ENCODE data around the gene PGC. TPM values are rescaled to one million over a fixed set of nuclear protein-coding genes. Genes with fewer than 3 reads are reported as not detected.

The PGC gene
- total and polyA plus RNA-seq, 2 of the 8 experiments (the other 6 are each of a cell fraction or from before 2014, with no cell fraction given) = 0.09 TPM; not detected in 1

DNA sequence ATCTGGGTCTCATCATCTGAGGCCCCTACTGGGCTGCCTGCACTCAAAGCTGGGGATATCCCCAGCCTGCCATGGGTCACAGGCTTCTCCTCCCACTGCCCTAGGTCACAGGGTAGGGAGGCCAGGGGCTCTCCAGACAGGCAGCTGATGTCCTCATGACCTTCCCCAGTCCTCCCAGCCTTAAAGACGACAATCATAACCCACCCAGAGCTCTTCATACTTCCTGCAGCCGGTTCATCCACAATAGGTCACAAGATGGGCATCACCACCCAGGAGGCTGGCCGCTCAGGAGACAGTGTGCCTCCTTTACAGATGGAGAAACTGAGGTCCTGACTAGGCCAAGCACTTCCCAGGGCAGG, 27.0 kb downstream of the PGC start:
- no peak overlapping the region for H3K56ac ChIP-seq (replicated peaks; ENCODE audit: insufficient read length, low read depth, low read length)
- H3K9me3 ChIP-seq (ENCODE audit: insufficient read depth in 2 of 2, low read depth in 1 of 2, low read length in 1 of 2) = no peaks in the 10 kb centered on the region
- no peak overlapping the region for H2BK20ac ChIP-seq (ENCODE audit: low read length)
- no peak overlapping the region for H2AFZ ChIP-seq (ENCODE audit: low read length)
- H3K4me2 ChIP-seq (ENCODE audit: insufficient read depth in 1 of 2, low read depth in 2 of 2, low read length in 2 of 2) = no peak overlapping the region
- peaks cover 0 to 10% (median 5%) of the 10 kb centered on the region in 4 experiments; a peak in 4 of 7 replicates for H3K4me1 ChIP-seq (replicated peaks in 1 of 4; ENCODE audit: control insufficient read depth in 3 of 4, insufficient read depth in 4 of 4, low read length in 3 of 4)
- no peaks in the 10 kb centered on the region; a peak in 1 of 7 replicates for H3K27me3 ChIP-seq (replicated peaks in 1 of 4; ENCODE audit: control insufficient read depth in 3 of 4, extremely low read depth in 1 of 4, insufficient read depth in 3 of 4, low read length in 3 of 4)
- H2BK15ac ChIP-seq (ENCODE audit: low read length) = no peak overlapping the region
- H2BK12ac ChIP-seq (ENCODE audit: low read depth, low read length) = no peak overlapping the region
- WGBS, 2 experiments (ENCODE audit: extremely low coverage in 1 of 2, insufficient coverage in 1 of 2, insufficient read length in 1 of 2, insufficient replicate concordance in 2 of 2, low coverage in 1 of 2, low lambda C conversion rate in 2 of 2, missing lambda C conversion rate in 1 of 2) = 84% methylated on average over 3 of the region's 3 CpGs; no CpG with 5 or more reads in 1 of the 2 experiments
- no peak overlapping the region for H3K18ac ChIP-seq (ENCODE audit: extremely low read depth, low read length)
- POLR2A ChIA-PET (ENCODE audit: partially characterized antibody) = interaction anchor here (1.2 kb wide), 1 partner anchor 66 kb away, joined by 3 read pairs; no protein-coding TSS in a partner anchor
- H3K79me2 ChIP-seq (ENCODE audit: control insufficient read depth in 1 of 2, insufficient read depth in 2 of 2, low read length in 2 of 2) = no peaks in the 10 kb centered on the region
- no peak overlapping the region for H3K27ac ChIP-seq (ENCODE audit: low read depth, low read length)
- no peak overlapping the region for H3K14ac ChIP-seq (ENCODE audit: insufficient read length)
- H4K91ac ChIP-seq (replicated peaks; ENCODE audit: insufficient read length, low read length) = no peak overlapping the region
- H4K5ac ChIP-seq (ENCODE audit: insufficient read length, low read depth, low read length) = no peak overlapping the region
- no peak overlapping the region for H3K9ac ChIP-seq (replicated peaks in 1 of 4; ENCODE audit: extremely low read depth in 1 of 4, low read depth in 3 of 4, low read length in 3 of 4)
- no peak overlapping the region for H3K4me3 ChIP-seq (ENCODE audit: extremely low read depth in 1 of 4, insufficient read depth in 2 of 4, low read depth in 3 of 4, low read length in 4 of 4)
- no peak overlapping the region for H3K23ac ChIP-seq (ENCODE audit: insufficient read length)
- no peak overlapping the region for H3K4ac ChIP-seq (replicated peaks; ENCODE audit: insufficient read length, low read depth, low read length)
- TF ChIP-seq SRF (IDR thresholded peaks at IDR 0.05; ENCODE audit: low read depth, low read length) (no peak), SAP30 (IDR thresholded peaks at IDR 0.05; ENCODE audit: insufficient read depth, insufficient replicate concordance, low read length) (no peak), EP300 (IDR thresholded peaks at IDR 0.05; ENCODE audit: borderline replicate concordance in 1 of 2, low read depth in 2 of 2, low read length in 2 of 2) (no peak)
- TF ChIP-seq, protein P1, sequence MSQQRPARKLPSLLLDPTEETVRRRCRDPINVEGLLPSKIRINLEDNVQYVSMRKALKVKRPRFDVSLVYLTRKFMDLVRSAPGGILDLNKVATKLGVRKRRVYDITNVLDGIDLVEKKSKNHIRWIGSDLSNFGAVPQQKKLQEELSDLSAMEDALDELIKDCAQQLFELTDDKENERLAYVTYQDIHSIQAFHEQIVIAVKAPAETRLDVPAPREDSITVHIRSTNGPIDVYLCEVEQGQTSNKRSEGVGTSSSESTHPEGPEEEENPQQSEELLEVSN (IDR thresholded peaks at IDR 0.05) = no peak
- H2BK120ac ChIP-seq (replicated peaks; ENCODE audit: low read depth, low read length) = no peak overlapping the region
- H2BK5ac ChIP-seq (ENCODE audit: low read depth, low read length) = no peak overlapping the region
- H3K36me3 ChIP-seq (ENCODE audit: control insufficient read depth in 2 of 4, insufficient read depth in 4 of 4, low read length in 3 of 4) = no peaks in the 10 kb centered on the region
- H4K20me1 ChIP-seq (replicated peaks in 1 of 2; ENCODE audit: control insufficient read depth in 1 of 2, insufficient read depth in 2 of 2, low read length in 2 of 2) = peaks cover 0 to 1% of the 10 kb centered on the region in 2 experiments
- no peak for FAIRE-seq
- CTCF ChIA-PET (ENCODE audit: partially characterized antibody) = interaction anchor here (0.6 to 10.4 kb wide), 6 partner anchors 13 to 352 kb away, joined by 3 to 99 read pairs (median 6); no protein-coding TSS in a partner anchor
- no peak overlapping the region for H4K8ac ChIP-seq (ENCODE audit: extremely low read depth, insufficient read depth, low read length)
- no peak for DNase-seq (ENCODE audit: low read depth in 1 of 2, low spot score in 2 of 2)
- H3K23me2 ChIP-seq (ENCODE audit: low read depth, low read length) = no peaks in the 10 kb centered on the region; the same call in 1 of the 2 replicates
- no peak overlapping the region for H2AK5ac ChIP-seq (ENCODE audit: low read depth, low read length)
- H3K79me1 ChIP-seq (ENCODE audit: low read depth, low read length) = no peaks in the 10 kb centered on the region

Measured in H1 (cell line).